Upper lobe of left lung (tissue), 6 donors: ENCODE results near the gene TBL2. TPM values are rescaled to one million over a fixed set of nuclear protein-coding genes. Genes with fewer than 3 reads are reported as not detected.
A peak's percentile ranks its signal among the peaks of the same experiment; 100 is the strongest.

Source experiments
- ATAC-seq, 2 donors: fragments of 200-7000 bp; cut with Tn5 transposase; one replicate each; pipeline ENCODE4 v1.9.1; 2022; ENCODE audit warnings: mild to moderate bottlenecking in 2 of 2, moderate library complexity in 2 of 2; ENCODE audit not compliant: low FRiP score in 2 of 2
- DNase-seq, 2 donors: peaks; one replicate each; pipeline ENCODE4 v3.0.0-alpha.2; 2019 to 2020
- H3K27ac ChIP-seq, 4 donors: fragments of 200-600 bp; sonication (generic); one replicate each; pipeline ENCODE4 v1.5.1; 2016 to 2019
- H3K27me3 ChIP-seq, 4 donors: fragments of 200-600 bp; sonication (generic); one replicate each; pipeline ENCODE4 v1.5.1; 2017 to 2019
- H3K36me3 ChIP-seq, 4 donors: fragments of 200-600 bp; sonication (generic); one replicate each; pipeline ENCODE4 v1.5.1; 2016 to 2019
- H3K4me1 ChIP-seq, 4 donors: fragments of 200-600 bp; sonication (generic); one replicate each; pipeline ENCODE4 v1.5.1; 2018 to 2019
- H3K4me3 ChIP-seq, 4 donors: fragments of 200-600 bp; sonication (generic); one replicate each; pipeline ENCODE4 v1.5.1; 2017 to 2019; ENCODE audit warnings: mild to moderate bottlenecking in 2 of 4, moderate library complexity in 1 of 4
- H3K9me3 ChIP-seq, 4 donors: fragments of 200-600 bp; sonication (generic); one replicate each; pipeline ENCODE4 v1.5.1; 2018 to 2019
- EP300 ChIP-seq, 4 donors: sonication (generic); formaldehyde crosslinking; IDR thresholded peaks; one replicate each; pipeline ENCODE4 v1.5.1; 2017; ENCODE audit warnings: antibody characterized with exemption in 4 of 4, control low read depth in 2 of 4
- POLR2A ChIP-seq, 4 donors: fragments of 450-650 bp; IDR thresholded peaks; one replicate each; pipeline ENCODE4 v1.5.1; 2016 to 2017; ENCODE audit warnings: antibody characterized with exemption in 4 of 4, mild to moderate bottlenecking in 2 of 4
- POLR2AphosphoS5 ChIP-seq, 2 donors: sonication (generic); formaldehyde crosslinking; IDR thresholded peaks; one replicate each; pipeline ENCODE4 v1.5.1; 2017; ENCODE audit warnings: antibody characterized with exemption in 2 of 2
- WGBS, 2 donors: methylation state at CpG; one replicate each; pipeline ENCODE4 v1.1.5; 2017 to 2018; 5-methylcytosine and 5-hydroxymethylcytosine counted together
- total RNA-seq, 6 donors: library from RNA; depleted of rRNA in 4 of 6; stranded (reverse); fragments of >200 nt in 4 of 6; gene quantifications; one replicate each; pipeline versions ENCODE4 v1.1.0 to v1.2.1, GENCODE V29; 2016 to 2021
- TF ChIP-seq, protein P1 (sequence below), 6 experiments: fragments of 450-650 bp in 4 of 6; fragments of 200-600 bp in 2 of 6; sonication (generic) in 2 of 6; IDR thresholded peaks; one replicate each; pipeline ENCODE4 v1.5.1; 2016 to 2019; ENCODE audit warnings: antibody characterized with exemption in 6 of 6
- donor health status: DM: no; HTN: no; CAD: no; lungs with moderate emphysema.
- donor health status: DM: no; HTN: yes; CAD: no; lungs with severe emphysema.

TBL2 gene, protein sequence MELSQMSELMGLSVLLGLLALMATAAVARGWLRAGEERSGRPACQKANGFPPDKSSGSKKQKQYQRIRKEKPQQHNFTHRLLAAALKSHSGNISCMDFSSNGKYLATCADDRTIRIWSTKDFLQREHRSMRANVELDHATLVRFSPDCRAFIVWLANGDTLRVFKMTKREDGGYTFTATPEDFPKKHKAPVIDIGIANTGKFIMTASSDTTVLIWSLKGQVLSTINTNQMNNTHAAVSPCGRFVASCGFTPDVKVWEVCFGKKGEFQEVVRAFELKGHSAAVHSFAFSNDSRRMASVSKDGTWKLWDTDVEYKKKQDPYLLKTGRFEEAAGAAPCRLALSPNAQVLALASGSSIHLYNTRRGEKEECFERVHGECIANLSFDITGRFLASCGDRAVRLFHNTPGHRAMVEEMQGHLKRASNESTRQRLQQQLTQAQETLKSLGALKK
- total RNA-seq: 10 to 100 TPM; 15.7 to 52.9 (median 30.7) TPM

DNA sequence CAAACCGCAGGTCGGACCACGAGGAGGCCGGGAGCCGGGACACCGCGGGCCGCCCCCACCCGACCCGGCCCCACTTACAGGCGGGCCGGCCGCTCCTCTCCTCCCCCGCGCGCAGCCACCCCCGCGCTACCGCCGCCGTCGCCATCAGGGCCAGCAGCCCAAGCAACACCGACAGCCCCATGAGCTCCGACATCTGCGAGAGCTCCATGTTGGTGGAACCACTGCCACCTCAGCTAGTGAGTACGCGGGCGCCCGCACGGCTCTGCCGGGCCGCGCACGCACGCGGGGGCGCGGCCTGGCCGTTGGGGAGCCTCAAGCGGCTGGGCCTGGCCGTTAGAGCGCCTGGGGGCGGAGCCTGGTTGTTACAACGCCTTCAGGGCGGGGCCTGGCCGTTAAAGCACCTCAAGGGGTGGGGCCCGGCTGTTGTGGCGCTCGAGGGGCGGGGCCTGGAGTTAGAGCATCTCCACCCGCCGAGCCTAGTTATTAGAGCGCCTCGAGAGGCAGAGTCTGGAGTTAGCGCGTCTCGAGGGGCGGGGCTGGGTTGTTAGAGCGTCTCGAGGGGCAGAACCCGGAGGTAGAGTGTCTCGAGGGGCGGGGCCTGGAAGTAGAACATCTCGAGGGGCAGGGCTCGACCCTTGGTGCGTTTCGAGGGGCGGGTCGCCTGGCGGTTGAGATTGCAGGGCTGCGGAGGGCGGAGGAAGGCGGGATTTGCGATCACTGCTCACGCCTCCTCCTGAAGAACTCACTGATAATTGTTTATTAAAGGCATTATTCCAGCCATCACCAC is at the start of gene TBL2:
Gene TBL2, minus strand, starts transcription at position 238 of the 787 bp plus-strand sequence. Its CDS starts 30 bp downstream, at position 208.
- 0% methylated on average over 9 to 25 of the region's 75 CpGs for WGBS, 2 donors
- DNase-seq: peak; percentile 99 to 100
- Histone ChIP-seq H3K4me3 (peak within 1 kb of the TSS; percentile 81 to 99 (median 90)), H3K9me3 (no peaks in the 10 kb centered on the region), H3K27ac (peak within 1 kb of the TSS; percentile 87 to 94 (median 89)), H3K36me3 (peaks cover 5 to 14% (median 11%) of the 10 kb centered on the region in 4 donors), H3K27me3 (no peaks in the 10 kb centered on the region), H3K4me1 (peaks cover 22 to 45% (median 34%) of the 10 kb centered on the region in 4 donors)
- TF ChIP-seq EP300 (IDR thresholded peaks at IDR 0.05) (no peak), POLR2A (IDR thresholded peaks at IDR 0.05) (peak; percentile 37 to 91 (median 84)), POLR2AphosphoS5 (IDR thresholded peaks at IDR 0.05) (peak; percentile 82 to 89)
- TF ChIP-seq, protein P1, sequence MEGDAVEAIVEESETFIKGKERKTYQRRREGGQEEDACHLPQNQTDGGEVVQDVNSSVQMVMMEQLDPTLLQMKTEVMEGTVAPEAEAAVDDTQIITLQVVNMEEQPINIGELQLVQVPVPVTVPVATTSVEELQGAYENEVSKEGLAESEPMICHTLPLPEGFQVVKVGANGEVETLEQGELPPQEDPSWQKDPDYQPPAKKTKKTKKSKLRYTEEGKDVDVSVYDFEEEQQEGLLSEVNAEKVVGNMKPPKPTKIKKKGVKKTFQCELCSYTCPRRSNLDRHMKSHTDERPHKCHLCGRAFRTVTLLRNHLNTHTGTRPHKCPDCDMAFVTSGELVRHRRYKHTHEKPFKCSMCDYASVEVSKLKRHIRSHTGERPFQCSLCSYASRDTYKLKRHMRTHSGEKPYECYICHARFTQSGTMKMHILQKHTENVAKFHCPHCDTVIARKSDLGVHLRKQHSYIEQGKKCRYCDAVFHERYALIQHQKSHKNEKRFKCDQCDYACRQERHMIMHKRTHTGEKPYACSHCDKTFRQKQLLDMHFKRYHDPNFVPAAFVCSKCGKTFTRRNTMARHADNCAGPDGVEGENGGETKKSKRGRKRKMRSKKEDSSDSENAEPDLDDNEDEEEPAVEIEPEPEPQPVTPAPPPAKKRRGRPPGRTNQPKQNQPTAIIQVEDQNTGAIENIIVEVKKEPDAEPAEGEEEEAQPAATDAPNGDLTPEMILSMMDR (IDR thresholded peaks at IDR 0.05): peak in 3 of 6 experiments; percentile 9 to 12 (median 11)
- peak; percentile 97 to 98 for ATAC-seq

DNA sequence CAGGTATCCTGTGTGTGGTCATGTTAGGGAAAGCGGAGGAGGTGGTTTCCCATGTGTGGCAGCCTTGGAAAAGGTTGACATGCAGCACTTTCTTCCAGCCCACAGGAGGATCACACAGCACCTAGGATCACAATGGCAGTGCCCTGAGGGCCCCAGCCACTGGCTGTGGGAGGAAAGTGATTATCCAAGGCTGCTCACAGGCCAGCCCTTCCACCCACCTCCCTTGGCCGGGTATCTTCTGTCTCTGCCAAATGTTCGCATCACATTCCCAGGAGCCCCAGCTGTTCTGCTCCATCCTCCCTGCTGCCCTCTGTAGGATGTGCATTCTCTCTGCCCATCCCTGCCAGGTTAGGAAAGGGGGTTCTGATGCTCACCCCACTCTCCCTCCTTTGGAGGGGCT is 48.4 kb upstream of the TBL2 start:
- DNase-seq: no peak
- Histone ChIP-seq H3K27me3 (peaks cover 0 to 28% (median 16%) of the 10 kb centered on the region in 4 donors), H3K27ac (no peak overlapping the region), H3K9me3 (no peaks in the 10 kb centered on the region), H3K4me3 (no peak overlapping the region), H3K36me3 (no peaks in the 10 kb centered on the region), H3K4me1 (peaks cover 15 to 24% (median 21%) of the 10 kb centered on the region in 4 donors)
- no peak for TF ChIP-seq POLR2AphosphoS5 (IDR thresholded peaks at IDR 0.05)
- no peak for TF ChIP-seq POLR2A (IDR thresholded peaks at IDR 0.05)
- TF ChIP-seq, protein P1 (IDR thresholded peaks at IDR 0.05): no peak
- no peak for TF ChIP-seq EP300 (IDR thresholded peaks at IDR 0.05)
- WGBS, 2 donors: 33 to 37% methylated on average over 3 of the region's 3 CpGs
- no peak for ATAC-seq

DNA sequence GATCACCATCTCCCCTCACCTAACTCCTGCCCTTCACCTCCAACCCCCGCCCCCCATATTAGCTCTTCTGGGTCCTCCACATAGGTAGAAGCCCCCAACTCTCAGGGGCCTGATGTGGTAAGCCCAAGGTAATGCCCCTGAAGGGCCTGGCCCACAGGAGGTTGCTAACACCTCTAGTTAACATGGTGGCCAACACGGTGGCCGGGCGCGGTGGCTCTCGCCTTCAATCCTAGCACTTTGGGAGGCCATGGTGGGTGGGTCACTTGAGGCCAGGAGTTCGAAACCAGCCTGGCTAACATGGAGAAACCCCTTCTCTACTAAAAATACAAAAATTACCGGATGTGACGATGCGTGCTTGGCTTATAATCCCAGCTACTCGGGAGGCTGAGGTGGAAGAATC is 46.9 kb upstream of the TBL2 start:
- no peaks in the 10 kb centered on the region for H3K9me3 ChIP-seq
- ATAC-seq (no peak), DNase-seq (no peak)
- H3K36me3 ChIP-seq: no peaks in the 10 kb centered on the region
- peaks cover 15 to 24% (median 21%) of the 10 kb centered on the region in 4 donors for H3K4me1 ChIP-seq
- H3K27ac ChIP-seq: no peak overlapping the region
- 87 to 93% methylated on average over 11 of the region's 11 CpGs for WGBS, 2 donors
- peaks cover 0 to 28% (median 16%) of the 10 kb centered on the region in 4 donors for H3K27me3 ChIP-seq
- TF ChIP-seq POLR2AphosphoS5 (IDR thresholded peaks at IDR 0.05): no peak
- TF ChIP-seq EP300 (IDR thresholded peaks at IDR 0.05): no peak
- TF ChIP-seq, protein P1 (IDR thresholded peaks at IDR 0.05): no peak
- no peak for TF ChIP-seq POLR2A (IDR thresholded peaks at IDR 0.05)
- no peak overlapping the region for H3K4me3 ChIP-seq

DNA sequence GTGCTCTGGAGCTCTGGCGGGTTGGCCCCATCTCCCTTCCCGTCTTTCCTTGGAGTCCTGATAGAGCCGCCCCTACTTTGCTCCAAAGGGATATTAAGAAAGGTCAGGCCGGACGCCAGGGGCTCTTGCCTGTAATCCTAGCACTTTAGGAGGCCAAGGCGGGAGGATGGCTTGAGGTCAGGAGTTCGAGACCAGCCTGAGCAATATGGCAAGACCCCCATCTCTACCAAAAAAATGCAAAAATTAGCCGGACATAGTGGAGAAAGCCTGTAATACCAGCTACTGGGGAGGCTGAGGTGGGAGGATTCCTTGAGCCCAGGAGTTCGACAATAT is 46.3 kb upstream of the TBL2 start:
- TF ChIP-seq EP300 (IDR thresholded peaks at IDR 0.05) (no peak), POLR2A (IDR thresholded peaks at IDR 0.05) (no peak)
- TF ChIP-seq, protein P1 (IDR thresholded peaks at IDR 0.05): no peak
- H3K4me3 ChIP-seq: peak overlapping the region in 3 of 4 donors; percentile 49 to 65 (median 63)
- DNase-seq (no peak), ATAC-seq (no peak)
- WGBS, 2 donors: 51 to 59% methylated on average over 7 to 8 of the region's 9 CpGs
- H3K27me3 ChIP-seq: peaks cover 0 to 28% (median 16%) of the 10 kb centered on the region in 4 donors
- H3K27ac ChIP-seq: no peak overlapping the region
- peaks cover 15 to 24% (median 21%) of the 10 kb centered on the region in 4 donors for H3K4me1 ChIP-seq
- no peaks in the 10 kb centered on the region for H3K36me3 ChIP-seq
- H3K9me3 ChIP-seq: no peaks in the 10 kb centered on the region
